GM21529 (cell line): ENCODE data around the gene GNG8.
A peak's percentile ranks its signal among the peaks of the same experiment; 100 is the strongest.

Experiments used
- ATAC-seq: cut with Tn5 transposase; IDR thresholded peaks from one replicate; pipeline ENCODE4 v1.9.1; 2021; ENCODE audit not compliant: unreplicated experiment

GNG8 gene

GRCh38 chr19:46635920-46636761 lies at the start of gene GNG8:
Gene GNG8, minus strand, starts transcription at chr19:46636202. Its CDS starts 1,520 bp downstream, at chr19:46634682.
- no peak for ATAC-seq

DNA sequence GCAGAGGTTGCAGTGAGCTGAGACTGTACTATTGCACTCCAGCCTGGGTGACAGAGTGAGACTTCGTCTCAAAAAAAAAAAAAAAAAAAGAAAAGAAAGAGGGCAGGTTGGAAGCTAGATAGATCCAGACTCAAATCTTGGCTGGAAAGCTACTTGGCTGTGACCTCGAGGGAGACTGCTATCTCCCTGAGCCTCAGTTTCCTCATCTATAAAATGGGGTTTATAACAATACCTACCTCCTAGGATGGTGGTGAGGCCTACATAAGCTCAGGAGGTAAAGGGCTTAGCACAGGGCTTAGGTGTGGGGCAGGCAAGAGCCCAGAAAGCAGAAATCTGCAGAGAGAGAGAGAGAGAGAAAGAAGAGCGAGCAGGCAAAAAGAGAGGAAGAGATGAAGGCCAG lies 49.2 kb upstream of the GNG8 start:
- ATAC-seq = no peak

DNA sequence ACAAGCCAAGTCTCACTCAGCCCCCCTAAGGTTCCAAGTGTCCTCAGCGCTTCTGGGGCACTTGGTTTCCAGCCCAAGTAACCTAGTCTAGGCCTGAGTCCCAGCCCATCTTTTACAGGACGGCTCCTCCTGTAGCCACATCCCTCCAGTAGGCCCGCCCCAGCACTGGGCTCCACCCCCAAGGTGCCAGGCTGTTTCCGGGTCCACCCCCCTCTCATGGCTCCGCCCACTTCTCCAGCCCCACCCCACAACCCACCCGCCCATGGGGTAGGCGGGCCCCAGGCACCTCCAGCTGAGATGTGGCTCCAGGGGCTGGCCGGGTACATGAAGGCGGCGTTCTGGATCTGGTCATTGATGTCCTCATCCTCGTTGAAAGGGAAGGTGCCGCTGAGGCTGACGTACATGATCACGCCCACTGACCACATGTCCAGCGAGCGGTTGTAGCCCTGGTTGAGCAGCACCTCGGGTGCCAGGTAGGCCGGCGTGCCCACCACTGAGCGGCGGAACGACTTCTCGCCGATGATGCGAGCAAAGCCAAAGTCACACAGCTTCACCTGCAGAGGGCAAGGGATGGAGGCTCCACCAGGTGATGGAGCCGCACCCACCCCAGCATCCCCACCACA lies 42.2 kb upstream of the GNG8 start:
- no peak for ATAC-seq

DNA sequence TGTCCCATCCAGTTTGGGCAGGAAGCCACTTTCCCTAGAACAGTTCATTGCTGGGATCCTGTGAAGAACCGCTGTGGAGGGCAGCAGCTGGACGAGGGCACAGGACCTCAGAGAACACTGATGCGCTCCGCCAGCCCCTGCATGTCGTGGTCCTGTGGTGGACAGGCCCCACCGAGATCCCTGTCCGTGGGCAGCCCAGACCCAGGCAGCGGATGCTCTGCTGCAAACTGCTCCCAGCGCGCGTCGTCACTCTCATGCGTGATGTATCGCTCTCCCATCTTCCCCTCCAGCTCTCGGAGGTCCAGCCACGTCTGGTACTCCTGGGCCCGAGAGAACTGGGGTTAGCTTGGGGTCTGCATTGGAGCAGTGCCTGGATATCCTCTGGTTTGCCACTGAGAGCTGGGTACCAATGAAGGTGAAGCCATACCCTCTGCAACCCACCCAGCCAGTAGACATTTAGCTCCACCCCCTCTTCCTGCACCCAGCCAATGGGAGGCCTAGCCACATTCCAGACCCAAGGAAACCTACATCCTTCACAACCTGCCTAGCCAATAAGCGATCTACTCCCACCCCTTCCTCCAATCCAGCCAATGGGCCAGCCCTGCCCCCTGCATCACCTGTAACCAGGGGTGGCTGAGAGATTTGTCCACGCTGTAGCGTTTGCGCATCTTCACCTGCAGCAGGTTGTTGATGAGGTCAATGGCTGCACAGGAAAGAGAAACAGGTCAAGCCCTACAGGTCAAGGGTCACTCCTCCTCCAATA lies 38.6 kb upstream of the GNG8 start:
- no peak for ATAC-seq

DNA sequence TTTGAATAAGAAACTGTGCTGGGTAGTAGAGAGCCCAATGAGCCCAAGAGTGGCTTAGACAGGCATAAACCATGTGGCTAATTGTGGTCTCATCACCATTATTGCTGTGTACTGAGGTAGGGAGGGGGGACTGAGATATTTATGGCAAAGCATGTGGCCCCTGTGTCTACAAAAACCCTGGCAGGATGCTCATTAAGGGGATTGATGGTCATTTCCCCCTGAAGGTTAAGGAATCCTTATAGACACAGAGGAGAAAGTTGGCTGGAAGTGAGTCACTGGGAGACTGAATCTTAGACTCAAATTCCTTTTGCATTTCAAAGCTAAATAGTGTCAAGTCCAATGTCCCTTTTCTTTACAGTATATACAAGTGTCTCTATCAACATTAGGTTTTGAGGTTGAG lies 34.8 kb upstream of the GNG8 start:
- ATAC-seq = no peak

GRCh38 chr19:46668662-46669061 lies 32.7 kb upstream of the GNG8 start:
- ATAC-seq = no peak

DNA sequence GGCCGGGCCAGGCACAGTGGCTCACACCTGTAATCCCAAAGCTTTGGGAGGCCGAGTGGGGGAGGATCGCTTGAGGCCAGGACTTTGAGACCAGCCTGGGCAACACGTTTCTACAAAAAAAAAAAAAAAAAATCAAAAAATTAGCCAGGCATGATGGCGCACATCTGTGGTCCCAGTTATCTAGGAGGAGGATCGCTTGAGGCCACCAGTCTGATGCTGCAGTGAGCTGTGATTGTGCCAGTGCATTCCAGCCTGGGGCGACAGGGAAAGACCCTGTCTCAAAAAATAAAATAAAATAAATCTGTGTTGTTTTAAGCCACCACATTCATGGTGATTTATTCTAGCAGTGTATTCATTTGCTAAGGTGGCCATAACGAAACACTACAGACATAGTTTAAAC lies 29.1 kb upstream of the GNG8 start:
- ATAC-seq = no peak

- ATAC-seq = no peak
Observed at GRCh38 chr19:46661735-46662592, 26.0 kb upstream of the GNG8 start.

DNA sequence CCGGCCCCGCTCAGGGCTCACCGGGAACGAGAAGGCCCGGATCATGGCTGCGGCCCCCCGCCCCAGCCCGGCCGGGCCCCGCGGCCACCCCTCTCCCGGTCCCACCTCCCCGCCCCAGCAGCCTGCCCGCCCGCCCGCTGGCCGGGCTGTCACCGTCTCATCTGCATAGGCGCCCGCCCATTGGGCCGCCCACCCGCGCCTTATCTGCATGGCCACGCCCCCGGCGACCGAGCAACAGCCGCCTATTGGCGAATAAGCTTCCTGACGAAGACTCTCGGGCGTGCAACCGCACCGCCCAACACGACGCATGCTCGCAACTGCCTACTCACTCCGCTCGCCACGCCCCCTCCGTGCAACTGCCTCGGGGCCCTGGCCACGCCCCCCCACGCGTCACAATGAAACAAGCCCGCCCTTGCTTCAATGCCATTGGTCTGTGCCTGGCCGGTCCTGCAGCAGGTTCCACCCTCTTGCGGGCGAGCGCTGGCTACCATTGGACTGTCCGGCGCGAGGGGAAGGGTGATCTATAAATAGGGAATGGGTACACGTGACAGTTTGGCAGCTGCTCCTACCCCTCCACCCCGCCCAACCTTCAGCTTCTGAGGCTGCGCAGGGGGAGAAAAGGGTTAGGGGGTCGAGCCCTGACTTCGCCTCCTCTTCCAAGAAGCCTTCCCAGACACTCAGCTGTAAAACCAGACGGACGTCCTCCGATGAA lies 25.2 kb upstream of the GNG8 start, which contains the start of gene DACT3:
Gene DACT3, minus strand, starts transcription at position 163 of the 712 bp plus-strand sequence. Its CDS starts 118 bp downstream, at position 45.
- peak; percentile 91 for ATAC-seq

DNA sequence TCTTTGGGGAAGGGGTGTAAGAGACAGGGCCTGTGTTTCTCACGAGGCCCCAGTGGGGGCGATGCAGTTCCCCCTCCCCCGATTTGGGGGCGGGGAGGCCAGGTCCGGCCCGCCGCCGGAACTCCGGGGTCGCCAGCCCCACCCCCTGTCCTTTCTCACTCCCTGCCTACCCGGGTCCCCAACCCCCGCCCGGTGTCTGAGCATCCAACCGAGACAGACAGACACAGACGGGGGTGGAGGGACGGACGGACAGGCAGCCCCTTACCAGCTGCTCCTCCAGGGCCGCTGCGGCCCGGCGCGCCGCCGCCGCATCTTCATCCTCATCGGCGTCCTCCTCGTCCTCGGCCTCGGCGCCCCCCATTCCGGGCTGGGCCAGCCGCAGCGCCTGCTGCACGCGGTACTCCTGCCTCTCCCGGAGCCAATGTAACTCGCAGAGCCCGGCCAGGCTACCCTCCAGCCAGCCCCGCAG lies 24.6 kb upstream of the GNG8 start:
- ATAC-seq = no peak

DNA sequence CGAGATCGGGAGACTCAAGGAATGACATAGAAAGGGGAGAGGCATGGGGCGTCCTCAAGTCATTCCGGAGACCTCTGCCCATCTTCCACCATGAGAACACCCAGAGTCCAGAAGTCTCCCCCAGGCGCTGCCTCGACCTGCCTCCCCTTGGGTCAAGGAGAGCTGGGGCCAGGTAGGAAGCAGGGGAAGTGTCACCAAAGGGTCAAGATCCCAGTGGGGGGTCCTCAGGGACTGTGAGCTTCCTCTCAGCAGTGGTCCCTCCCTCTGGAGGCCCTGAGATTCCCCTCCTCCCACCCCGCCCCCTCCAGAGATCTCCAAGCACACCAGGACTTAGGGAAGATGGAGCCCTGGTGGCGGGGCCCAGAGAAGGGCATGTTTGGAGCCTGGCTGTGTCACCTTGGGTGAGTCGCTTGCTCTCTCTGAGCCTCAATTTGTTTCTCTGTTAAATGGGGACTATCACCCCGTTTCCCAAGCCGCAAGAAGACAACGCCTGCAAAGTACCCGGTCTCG lies 24.1 kb upstream of the GNG8 start:
- no peak for ATAC-seq

- no peak for ATAC-seq
Observed at GRCh38 chr19:46659151-46660007, 23.4 kb upstream of the GNG8 start.

DNA sequence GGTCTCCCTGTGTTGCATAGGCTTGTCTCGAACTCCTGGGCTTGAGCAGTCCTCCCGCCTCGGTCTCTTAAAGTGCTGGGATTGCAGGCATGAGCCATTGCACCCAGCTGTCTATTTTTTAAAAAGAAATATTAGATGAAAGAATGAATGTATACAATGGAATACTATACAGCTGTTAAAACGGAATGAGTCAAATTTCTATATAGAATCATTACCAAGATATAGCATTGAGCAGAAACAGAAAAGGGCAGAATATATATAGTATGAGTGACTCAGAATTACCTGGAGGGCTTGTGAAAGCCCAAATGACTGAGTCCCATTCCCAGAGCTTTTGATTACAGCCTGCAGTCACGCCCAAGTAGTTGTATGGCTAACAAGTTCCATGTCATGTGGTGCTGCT lies 20.5 kb upstream of the GNG8 start:
- ATAC-seq = no peak

GRCh38 chr19:46654621-46655152 lies 18.7 kb upstream of the GNG8 start:
- ATAC-seq = no peak

DNA sequence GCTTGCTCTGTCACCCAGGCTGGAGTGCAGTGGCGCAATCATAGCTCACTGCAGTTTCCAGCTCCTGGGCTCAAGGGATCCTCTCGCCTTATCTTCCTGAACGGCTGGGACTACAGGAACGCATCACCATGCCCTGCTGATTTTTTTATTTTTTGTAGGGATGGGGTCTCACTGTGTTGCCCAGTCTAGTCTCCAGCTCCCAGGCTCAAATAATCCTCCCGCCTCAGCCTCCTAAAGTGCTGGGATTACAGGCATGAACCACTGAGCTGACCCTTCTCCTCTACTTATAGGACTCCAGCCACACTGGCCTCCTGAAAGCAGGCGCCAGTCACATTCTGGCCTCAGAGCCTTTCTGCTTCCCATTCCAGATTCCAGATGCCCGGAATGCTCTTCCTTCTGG lies 14.4 kb upstream of the GNG8 start:
- ATAC-seq = no peak

DNA sequence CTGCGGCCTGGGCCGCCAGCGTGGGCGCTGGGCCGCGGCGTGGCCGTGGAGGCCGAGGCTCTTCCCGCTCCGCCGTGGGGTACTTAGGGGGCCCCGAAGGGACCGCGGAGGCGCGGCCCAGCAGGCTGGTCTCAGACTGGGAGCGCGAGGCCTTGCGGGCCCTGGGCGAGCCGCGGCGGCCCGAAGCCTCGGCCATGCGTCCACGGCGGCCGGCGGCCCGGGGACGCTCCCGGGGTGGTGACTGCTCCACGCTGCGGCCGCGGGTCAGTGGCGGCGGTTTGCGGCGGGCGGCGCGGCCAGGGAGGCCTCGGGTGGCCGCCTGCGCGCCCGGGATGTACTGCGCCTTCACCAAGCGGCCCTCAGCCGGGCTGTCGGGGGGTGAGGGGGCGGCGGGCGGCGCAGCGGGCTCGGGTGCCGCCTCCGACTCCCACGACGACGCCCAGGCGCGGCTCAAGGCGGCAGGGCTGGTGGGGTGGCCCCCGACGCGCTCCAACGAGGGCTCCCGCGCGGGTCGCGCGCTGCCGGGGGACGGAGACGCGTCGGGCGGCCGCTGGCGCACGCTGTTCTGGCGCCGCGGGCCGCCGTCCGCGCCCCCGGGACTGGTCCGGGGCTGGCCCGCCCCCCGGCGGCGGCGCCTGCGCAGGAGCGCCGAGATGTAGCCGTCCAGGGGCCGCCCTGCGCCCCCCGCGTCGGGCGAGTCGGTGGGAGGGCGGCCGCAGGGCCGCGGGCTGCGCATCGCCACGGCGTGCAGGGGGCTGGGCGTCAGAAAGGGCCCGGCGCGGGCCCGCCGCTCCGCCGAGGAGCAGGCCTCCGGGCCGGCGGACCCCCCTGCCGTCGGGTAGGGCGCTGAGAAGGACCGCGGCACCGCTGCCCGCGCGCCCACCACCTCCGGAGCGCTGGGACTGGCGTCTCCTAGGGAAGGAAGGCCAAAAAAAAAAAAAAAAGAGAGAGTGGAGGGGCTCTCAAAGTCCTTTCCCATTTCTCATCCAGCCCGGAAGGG lies 13.3 kb upstream of the GNG8 start:
- no peak for ATAC-seq
